Measurements from ENCODE around the gene LEKR1.

- no peak for TF ChIP-seq CTCF (conservative IDR thresholded peaks at IDR 0.05; ENCODE audit: low read depth, low read length)
- TF ChIP-seq EZH2 (IDR thresholded peaks at IDR 0.05; ENCODE audit: borderline replicate concordance, low read depth, low read length, poor library complexity, severe bottlenecking), result no peak
Observed at GRCh38 chr3:156843071-156843808, 17.1 kb downstream of the LEKR1 start.

All from A673 (cell line).